H1 (cell line): Measurements from ENCODE around the gene OR8B8. TPM values are rescaled to one million over a fixed set of nuclear protein-coding genes. Genes with fewer than 3 reads are reported as not detected.

Source experiments
- CTBP2 ChIP-seq: IDR thresholded peaks from 2 replicates; pipeline ENCODE4 v1.7.0; 2011; ENCODE audit warnings: borderline replicate concordance, mild to moderate bottlenecking, moderate library complexity, mixed read lengths, low read length; ENCODE audit not compliant: insufficient read depth, insufficient read length
- EGR1 ChIP-seq: IDR thresholded peaks from 2 replicates; pipeline ENCODE4 v1.6.1; 2011; ENCODE audit warnings: low read depth, low read length, borderline replicate concordance
- EZH2 ChIP-seq: fragments of 200-600 bp; sonication (generic); IDR thresholded peaks from 2 replicates; pipeline ENCODE4 v1.7.1; 2012; ENCODE audit warnings: low read depth, mild to moderate bottlenecking, moderate library complexity, low read length, inconsistent platforms; ENCODE audit not compliant: severe bottlenecking
- GABPA ChIP-seq: IDR thresholded peaks from 2 replicates; pipeline ENCODE4 v1.6.1; 2011; ENCODE audit warnings: mild to moderate bottlenecking, low read length, moderate library complexity, borderline replicate concordance; ENCODE audit not compliant: insufficient read depth
- PHF8 ChIP-seq: fragments of 200-600 bp; sonication (generic); conservative IDR thresholded peaks from 2 replicates; pipeline ENCODE4 v1.7.1; 2012; ENCODE audit warnings: low read depth, mild to moderate bottlenecking, inconsistent platforms, low read length, moderate library complexity
- TBP ChIP-seq: IDR thresholded peaks from 2 replicates; pipeline ENCODE4 v1.6.1; 2011; ENCODE audit warnings: low read depth, low read length, improper control_type of control experiment
- USF2 ChIP-seq: IDR thresholded peaks from 2 replicates; pipeline ENCODE4 v1.6.1; 2011; ENCODE audit warnings: low read length, improper control_type of control experiment
- polyA plus RNA-seq, 7 experiments: library from polyadenylated mRNA; depleted of rRNA in 3 of 7; stranded (reverse) in 5 of 7; unstranded in 2 of 7; fragments of >200 nt in 5 of 7; fragments of 200-250 nt in 2 of 7; gene quantifications; 1 replicate in 5 of 7; 2 replicates in 1 of 7; 4 replicates in 1 of 7; pipeline versions ENCODE4 v1.2.1 to v1.2.3, GENCODE V29; 2011 to 2013; ENCODE audit warnings: missing spikeins in 2 of 7, mixed read lengths in 2 of 7
- total RNA-seq: library from RNA; stranded (reverse); fragmentation: NEBNext Ultra II Directional; extraction: Animal tissue kit (Norgen Biotek cat#: 25700); gene quantifications from 2 replicates; pipeline ENCODE4 v1.2.1, GENCODE V29; 2021

The OR8B8 gene
- total and polyA plus RNA-seq, 2 of the 8 experiments (the other 6 are each of a cell fraction or from before 2014, with no cell fraction given) = not detected

GRCh38 chr11:124429599-124429998 lies 15.9 kb downstream of the OR8B8 start (continued):
- TF ChIP-seq CTBP2 (no peak), TBP (no peak), GABPA (no peak), EZH2 (no peak), USF2 (no peak), PHF8 (no peak), EGR1 (no peak)
